HL-60/S4 (cell line): ENCODE measurements around the gene F10.

Experiments
- in situ Hi-C: fragments of 300-500 bp; cut with MboI; formaldehyde crosslinking; loops from 2 replicates; pipeline ENCODE4 v1.14.3; 2022; ENCODE audit warnings: low sequenced_read_pairs

The F10 gene

GRCh38 chr13:113166681-113167080 lies 44.1 kb downstream of the F10 start:
- in situ Hi-C loops, result no loop called here

DNA sequence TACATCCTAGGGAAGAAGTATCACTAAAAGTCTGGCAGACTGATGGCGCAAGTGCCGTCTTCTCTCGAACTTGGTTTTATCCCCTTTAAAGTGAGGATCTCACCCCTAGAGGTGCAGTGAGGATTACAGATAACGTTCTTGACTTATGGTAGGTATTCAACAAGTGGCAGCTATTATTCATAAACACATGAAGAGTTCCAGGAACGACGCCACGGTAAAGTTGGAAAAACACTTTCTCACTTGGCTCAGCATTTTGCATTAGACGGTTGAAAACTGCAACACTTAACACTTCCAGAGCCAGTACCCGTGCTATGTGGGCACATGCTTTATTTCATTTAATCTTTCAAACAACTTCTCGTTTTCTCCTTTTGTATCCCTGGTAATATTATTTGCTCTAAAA lies 44.6 kb downstream of the F10 start:
- in situ Hi-C loops, result no loop called here

GRCh38 chr13:113167575-113167974 lies 45.0 kb downstream of the F10 start:
- in situ Hi-C loops, result no loop called here

- in situ Hi-C loops, result no loop called here
Observed at GRCh38 chr13:113168211-113168610, 45.6 kb downstream of the F10 start.

DNA sequence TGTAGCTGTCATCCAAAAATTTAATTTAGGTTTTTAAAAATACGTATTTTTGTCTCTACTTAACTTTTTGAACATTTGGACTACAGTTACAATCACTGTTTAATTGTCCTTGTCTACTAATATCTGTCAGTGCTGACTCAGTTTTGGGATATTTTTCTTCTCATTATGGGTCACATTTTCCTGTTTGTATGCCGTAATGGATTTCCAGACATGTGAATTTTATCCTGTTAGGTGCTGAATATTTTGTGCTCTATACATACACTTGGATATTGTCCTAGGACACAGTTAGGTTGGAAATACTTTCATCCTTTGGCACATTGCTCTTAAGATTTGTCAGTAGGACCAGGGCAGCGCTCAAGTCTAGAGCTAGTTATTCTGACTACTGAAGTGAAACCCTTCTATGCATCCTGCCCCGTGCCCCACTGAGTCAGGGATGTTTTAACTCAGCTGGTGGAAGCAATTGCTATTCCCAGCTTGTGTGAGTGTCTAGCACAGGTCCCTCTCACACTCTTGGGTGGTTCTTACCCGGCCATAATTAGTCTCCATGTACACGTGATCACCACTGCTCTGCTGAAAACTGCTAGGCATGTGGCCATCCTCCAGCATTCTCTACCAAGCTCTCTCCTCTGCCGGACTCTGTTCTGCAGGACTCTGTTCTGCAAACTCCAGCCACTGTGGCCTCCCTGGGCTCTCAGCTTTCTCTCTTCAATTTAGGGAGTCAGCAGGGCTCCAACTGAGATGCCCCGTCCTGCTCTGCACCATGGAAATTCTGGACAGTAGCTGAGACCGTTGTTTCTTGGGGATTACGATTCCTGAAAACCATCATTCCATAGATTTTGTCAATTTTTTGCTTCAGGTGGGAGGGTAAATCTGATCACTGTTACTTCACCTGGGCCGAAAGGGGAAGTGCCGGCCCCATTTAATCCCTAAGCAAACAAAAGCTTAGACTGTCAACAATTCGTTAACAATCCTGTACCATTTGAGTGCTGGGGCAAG lies 47.0 kb downstream of the F10 start:
- in situ Hi-C loops, result no loop called here

- in situ Hi-C loops, result no loop called here
Observed at GRCh38 chr13:113170511-113170910, 47.9 kb downstream of the F10 start.

- in situ Hi-C loops, result no loop called here
Observed at GRCh38 chr13:113171250-113172125, 48.9 kb downstream of the F10 start.

DNA sequence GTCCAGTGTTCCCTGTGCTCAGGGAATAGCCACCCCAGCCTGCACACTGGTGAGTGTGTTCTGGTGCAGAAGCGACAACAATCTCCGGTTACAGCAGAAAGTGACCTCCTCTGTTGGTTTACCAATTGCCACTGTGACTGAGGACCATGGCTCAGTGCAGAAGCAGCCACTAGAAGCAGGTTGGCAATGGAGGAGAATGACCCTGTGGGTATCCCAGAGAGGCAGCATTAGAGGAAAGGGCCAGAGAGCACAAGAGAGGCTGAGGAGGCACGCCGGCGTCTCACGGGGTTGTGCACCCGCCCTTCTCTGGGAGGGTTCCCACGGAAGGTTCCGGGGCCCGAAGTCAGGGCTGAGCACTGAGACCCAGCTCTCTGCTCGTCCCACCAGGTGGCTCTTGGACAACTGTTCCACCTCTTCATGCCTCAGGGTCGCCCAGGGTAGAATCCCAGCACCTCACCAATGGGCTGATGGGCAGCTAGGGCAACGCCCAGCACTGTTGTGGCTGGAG lies 49.9 kb downstream of the F10 start:
- in situ Hi-C loops, result no loop called here

- in situ Hi-C loops, result no loop called here
Observed at GRCh38 chr13:113176280-113176679, 53.7 kb downstream of the F10 start.

- in situ Hi-C loops, result no loop called here
Observed at GRCh38 chr13:113176822-113177221, 54.2 kb downstream of the F10 start.

DNA sequence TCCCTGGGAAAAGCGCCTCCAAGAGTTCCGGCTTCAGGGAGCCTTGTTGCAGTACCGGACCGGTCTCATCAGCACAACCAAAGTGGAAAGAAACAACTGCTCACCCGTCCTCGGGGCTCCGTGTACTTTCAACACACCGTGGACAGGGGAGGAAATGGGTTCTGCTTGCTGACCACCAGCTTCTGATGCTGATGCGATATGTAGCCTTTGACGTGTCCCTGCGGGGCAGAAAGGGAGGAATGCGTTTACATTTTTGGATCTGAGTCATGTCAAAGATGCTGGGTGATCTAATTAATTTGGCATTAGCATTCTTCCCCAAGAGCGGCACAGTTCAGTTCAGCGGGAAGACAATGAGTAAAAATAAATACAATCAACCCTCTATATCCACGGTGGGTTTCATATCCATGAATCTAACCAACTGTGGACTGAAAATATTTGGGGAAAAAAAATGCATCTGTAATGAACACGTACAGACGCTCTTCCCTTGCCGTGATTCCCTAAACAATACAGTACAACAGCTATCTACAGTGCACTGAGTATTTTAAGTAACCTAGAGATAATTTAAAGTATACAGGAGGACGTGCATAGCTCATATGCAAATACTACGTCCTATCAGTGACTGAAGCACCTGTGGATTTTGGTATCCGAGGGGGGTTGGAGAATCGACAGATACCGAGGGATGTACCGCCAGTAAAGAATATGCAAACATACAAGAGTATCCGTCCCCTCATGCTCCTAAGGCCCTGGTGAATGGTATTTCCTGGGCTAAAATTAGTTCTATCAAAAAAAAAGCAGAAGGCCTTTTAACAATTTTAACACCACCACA lies 55.7 kb downstream of the F10 start:
- in situ Hi-C loops, result no loop called here

- in situ Hi-C loops, result no loop called here
Observed at GRCh38 chr13:113178896-113179167, 56.2 kb downstream of the F10 start.

DNA sequence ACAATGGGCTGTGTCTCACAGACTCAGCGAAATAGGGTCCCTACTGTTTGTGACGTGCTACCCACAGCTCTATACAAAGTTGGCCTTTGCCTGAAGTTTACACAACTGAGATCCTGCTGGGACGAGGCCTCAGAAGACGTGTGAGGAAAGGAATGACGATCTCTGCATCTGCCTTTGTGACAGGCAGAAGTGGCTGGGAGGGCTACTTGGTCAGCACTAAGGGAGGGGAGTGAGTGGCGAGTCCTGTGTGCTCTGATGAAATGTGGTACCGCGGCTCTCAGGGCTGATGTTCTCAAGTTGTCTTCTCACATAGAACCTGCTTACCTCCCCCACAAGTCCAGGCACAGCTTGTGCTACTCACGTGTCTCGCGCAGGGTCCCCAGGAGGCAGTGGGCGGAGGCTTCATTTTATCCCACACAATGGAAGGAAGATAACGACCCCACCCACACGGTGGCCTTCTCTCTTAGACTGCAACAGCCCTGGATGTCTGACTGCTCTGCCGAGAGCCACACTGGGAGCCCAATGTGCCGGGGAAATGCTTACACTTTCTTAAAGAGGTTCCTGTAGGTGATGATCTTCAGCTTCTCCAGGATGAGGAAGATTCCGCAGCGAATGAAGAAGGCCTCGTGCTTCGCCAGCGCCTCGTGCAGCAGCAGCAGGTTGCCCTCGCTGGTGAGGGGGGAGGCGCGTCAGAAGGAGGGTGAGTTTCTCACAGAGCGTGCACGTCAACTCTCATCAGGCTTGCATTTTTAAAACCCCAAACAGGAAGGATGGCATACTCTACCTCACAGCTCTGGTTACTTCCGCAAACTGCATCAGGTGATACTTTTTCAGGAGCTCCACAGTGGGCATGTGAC lies 57.0 kb downstream of the F10 start:
- in situ Hi-C loops, result no loop called here

- in situ Hi-C loops, result no loop called here
Observed at GRCh38 chr13:113182046-113182445, 59.4 kb downstream of the F10 start.

- in situ Hi-C loops, result no loop called here
Observed at GRCh38 chr13:113183450-113184129, 61.0 kb downstream of the F10 start.

- in situ Hi-C loops, result no loop called here
Observed at GRCh38 chr13:113184568-113185440, 62.2 kb downstream of the F10 start.

- in situ Hi-C loops, result no loop called here
Observed at GRCh38 chr13:113186061-113186900, 63.7 kb downstream of the F10 start.
